ENCODE data around the gene CFAP99.

DNA sequence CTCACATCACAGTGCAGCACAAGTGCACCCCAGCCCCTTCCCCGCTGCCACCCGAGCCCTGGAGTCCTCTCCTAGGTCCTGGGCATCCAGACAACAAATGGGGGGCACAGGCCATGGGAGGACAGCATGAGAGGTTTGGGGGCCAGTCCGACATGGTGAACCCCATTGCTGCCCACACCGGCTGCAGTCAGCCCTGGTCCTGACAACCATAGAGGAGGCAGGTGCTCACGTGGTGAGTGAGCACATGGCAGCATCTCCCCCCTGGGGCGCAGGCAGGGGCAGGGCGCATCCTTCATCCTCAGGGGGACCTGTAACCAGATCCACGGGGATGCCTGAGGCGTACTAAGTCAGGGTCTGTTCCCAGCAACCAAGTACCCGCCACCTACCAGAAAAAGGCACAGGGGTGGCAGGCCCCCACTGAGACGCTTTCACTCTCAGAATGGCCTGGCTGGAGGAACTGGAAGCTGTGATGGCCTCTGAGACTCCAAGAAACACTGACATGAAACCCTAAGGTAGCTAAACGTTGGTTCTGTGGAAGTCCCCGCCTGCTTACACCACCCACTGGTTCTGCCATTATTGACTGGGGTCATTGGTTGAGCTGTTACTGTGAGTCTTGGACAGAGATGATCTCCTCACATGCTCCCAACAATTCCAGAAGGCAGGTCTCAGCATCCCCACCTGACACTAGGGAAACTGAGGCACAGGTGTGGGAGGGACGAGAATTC, 6.8 kb upstream of the CFAP99 start:
- TF ChIP-seq, protein P1, sequence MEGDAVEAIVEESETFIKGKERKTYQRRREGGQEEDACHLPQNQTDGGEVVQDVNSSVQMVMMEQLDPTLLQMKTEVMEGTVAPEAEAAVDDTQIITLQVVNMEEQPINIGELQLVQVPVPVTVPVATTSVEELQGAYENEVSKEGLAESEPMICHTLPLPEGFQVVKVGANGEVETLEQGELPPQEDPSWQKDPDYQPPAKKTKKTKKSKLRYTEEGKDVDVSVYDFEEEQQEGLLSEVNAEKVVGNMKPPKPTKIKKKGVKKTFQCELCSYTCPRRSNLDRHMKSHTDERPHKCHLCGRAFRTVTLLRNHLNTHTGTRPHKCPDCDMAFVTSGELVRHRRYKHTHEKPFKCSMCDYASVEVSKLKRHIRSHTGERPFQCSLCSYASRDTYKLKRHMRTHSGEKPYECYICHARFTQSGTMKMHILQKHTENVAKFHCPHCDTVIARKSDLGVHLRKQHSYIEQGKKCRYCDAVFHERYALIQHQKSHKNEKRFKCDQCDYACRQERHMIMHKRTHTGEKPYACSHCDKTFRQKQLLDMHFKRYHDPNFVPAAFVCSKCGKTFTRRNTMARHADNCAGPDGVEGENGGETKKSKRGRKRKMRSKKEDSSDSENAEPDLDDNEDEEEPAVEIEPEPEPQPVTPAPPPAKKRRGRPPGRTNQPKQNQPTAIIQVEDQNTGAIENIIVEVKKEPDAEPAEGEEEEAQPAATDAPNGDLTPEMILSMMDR (IDR thresholded peaks at IDR 0.05) = no peak
- no peak for TF ChIP-seq POLR2A (IDR thresholded peaks at IDR 0.05)

All from uterus (tissue), 2 donors.